ENCODE results near the gene ATP1A4. TPM values are rescaled to one million over a fixed set of nuclear protein-coding genes. Genes with fewer than 3 reads are reported as not detected.
"Not testable (repeated sequence)": the region's sequence is repeated elsewhere in the genome, so short reads cannot be mapped to it uniquely, and the experiment has no call there.

The ATP1A4 gene
- total RNA-seq, 2 experiments from 2014 or later = 0.40 TPM; not detected in 1

DNA sequence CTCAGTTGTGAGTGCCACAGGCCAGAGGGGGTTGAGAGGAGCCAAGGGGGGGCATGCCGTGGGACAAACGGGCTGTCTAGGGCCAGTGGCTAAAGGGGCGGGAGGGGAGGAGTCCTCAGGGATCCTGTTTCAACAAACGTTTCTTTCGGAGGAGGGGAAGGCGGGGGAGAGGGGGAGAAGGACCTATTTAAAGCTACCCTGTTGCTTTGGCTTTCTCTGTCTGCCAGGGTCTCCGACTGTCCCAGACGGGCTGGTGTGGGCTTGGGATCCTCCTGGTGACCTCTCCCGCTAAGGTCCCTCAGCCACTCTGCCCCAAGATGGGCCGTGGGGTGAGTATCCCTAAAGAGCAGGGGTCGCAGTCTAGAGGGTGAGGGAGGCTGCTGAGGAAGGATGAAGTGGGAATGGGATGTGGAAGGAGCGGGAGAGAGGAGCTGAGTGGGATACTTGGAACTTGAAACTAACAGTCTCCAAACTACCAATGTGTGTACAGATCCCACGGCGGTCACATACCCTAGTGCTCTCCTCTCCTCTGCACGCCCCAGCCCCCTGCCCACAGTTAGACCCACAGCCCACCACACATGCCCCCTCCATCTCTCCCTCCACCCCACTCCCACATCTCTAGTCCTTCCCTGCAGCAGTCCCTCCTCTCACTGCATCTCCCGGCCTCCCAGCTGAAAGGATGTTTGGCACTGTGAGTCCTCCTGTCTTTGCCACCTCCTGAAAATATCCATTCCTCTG, 35.7 kb upstream of the ATP1A4 start, which contains the start of gene ATP1A2:
TSS of gene ATP1A2 (plus strand) at position 215 of the 738 bp plus-strand sequence. CDS start at position 318, 103 bp downstream.
- no peaks in the 10 kb centered on the region for H3K36me3 Mint-ChIP-seq
- ATAC-seq (no peak), DNase-seq (no peak)
- H3K4me1 Mint-ChIP-seq = no peaks in the 10 kb centered on the region
- peaks cover 18% of the 10 kb centered on the region for H3K27me3 Mint-ChIP-seq
- no peak within 1 kb of the TSS for H3K4me3 Mint-ChIP-seq
- CTCF ChIA-PET = interaction anchor here (0.6 kb wide), 1 partner anchor 220 kb away, joined by 3 read pairs; no protein-coding TSS in a partner anchor
- H3K9me3 Mint-ChIP-seq (ENCODE audit: low read depth) = no peaks in the 10 kb centered on the region
- H3K27ac Mint-ChIP-seq = no peak within 1 kb of the TSS

DNA sequence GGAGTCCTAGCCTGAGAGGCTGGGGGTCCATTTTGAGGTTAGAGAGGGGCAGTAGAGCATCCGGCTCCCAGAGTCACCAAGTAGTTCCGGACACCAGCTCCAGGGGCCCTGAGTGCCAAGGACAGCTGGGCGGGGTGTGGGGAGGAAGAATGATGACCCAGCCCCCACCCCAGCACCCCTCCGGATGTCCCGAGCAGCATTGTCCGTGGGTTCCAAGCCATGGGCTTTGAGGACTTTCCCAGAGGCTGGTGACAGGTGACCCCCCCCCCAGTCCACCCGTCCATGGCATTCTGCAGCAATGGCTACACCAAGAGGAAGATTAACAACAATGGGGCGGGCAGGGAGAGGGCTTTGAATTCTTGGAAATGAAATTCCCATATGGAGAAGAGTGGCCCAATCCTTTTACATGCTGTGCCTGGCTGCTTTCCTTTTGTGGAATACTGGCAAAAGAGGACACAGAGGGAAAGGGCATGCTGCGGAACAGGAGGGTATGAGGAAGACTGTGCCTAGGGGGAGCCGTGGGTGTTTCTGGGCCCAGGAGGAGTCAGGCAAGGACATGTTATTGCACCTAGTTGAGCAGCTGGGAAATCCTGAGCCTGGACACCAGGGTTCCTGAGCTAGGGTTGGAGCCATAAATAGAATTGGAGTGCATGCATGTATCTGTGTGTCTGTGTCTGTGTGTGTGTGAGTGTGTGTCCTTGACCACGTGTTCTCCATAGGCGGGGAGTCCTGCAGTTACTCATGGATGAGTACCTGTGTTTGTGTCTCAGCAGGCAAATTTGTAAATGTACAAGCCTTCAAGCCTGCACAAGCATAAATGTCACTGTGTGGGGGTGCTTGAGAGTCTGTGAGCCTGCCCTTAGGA, 34.9 kb upstream of the ATP1A4 start:
- H3K36me3 Mint-ChIP-seq = no peaks in the 10 kb centered on the region
- no peaks in the 10 kb centered on the region for H3K9me3 Mint-ChIP-seq (ENCODE audit: low read depth)
- no peak for ATAC-seq
- no peak overlapping the region for H3K27ac Mint-ChIP-seq
- no peaks in the 10 kb centered on the region for H3K4me1 Mint-ChIP-seq
- CTCF ChIA-PET = interaction anchor here (0.6 to 1.6 kb wide), 4 partner anchors 9 to 219 kb away, joined by 3 to 6 read pairs (median 3); no protein-coding TSS in a partner anchor
- H3K4me3 Mint-ChIP-seq = no peak overlapping the region
- peaks cover 21% of the 10 kb centered on the region for H3K27me3 Mint-ChIP-seq
- DNase-seq = no peak

GRCh38 chr1:160117300-160117699, 34.1 kb upstream of the ATP1A4 start:
- H3K9me3 Mint-ChIP-seq (ENCODE audit: low read depth) = no peaks in the 10 kb centered on the region
- CTCF ChIA-PET = interaction anchor here (1.1 to 1.6 kb wide), 3 partner anchors 9 to 174 kb away, joined by 3 to 6 read pairs (median 3); no protein-coding TSS in a partner anchor
- H3K4me1 Mint-ChIP-seq = no peaks in the 10 kb centered on the region
- no peaks in the 10 kb centered on the region for H3K36me3 Mint-ChIP-seq
- ATAC-seq = no peak
- H3K4me3 Mint-ChIP-seq = no peak overlapping the region
- no peak overlapping the region for H3K27ac Mint-ChIP-seq
- peaks cover 21% of the 10 kb centered on the region for H3K27me3 Mint-ChIP-seq
- DNase-seq = no peak

DNA sequence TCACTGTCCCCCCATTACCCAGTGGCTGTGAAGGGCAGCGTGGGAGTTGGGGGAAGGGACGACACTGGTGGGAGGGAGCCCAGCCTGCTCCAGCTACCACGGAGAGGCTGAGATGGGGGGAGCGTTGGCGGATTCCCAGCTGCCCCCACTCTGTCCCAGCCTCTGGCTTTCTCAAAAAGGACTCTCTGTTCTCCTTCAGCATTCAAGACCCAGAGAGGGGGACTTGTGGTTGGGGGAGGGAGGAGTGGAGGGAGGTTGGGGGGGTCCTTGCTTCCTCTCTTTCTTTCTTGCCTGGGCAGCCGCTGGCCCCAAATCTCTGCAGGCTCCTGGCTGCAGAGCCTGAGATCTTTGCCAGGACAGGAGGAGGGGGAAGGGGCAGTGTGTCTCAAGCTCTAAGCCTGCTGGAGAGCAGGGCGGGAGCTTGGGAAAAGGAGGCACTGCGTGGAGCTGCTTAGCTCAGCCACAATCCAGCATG, 33.7 kb upstream of the ATP1A4 start:
- ATAC-seq (no peak), DNase-seq (no peak)
- no peak overlapping the region for H3K27ac Mint-ChIP-seq
- H3K4me1 Mint-ChIP-seq = no peaks in the 10 kb centered on the region
- peaks cover 21% of the 10 kb centered on the region for H3K27me3 Mint-ChIP-seq
- CTCF ChIA-PET = interaction anchor here (0.9 to 1.6 kb wide), 5 partner anchors 10 to 173 kb away, joined by 3 to 6 read pairs (median 3); no protein-coding TSS in a partner anchor
- H3K36me3 Mint-ChIP-seq = no peaks in the 10 kb centered on the region
- no peaks in the 10 kb centered on the region for H3K9me3 Mint-ChIP-seq (ENCODE audit: low read depth)
- no peak overlapping the region for H3K4me3 Mint-ChIP-seq

GRCh38 chr1:160118928-160119327, 32.5 kb upstream of the ATP1A4 start:
- no peaks in the 10 kb centered on the region for H3K4me1 Mint-ChIP-seq
- H3K27me3 Mint-ChIP-seq = peaks cover 21% of the 10 kb centered on the region
- H3K4me3 Mint-ChIP-seq = no peak overlapping the region
- CTCF ChIA-PET = interaction anchor here (1.6 kb wide), 1 partner anchor 29 kb away, joined by 3 read pairs; no protein-coding TSS in a partner anchor
- H3K27ac Mint-ChIP-seq = no peak overlapping the region
- ATAC-seq = no peak
- no peaks in the 10 kb centered on the region for H3K36me3 Mint-ChIP-seq
- H3K9me3 Mint-ChIP-seq (ENCODE audit: low read depth) = no peaks in the 10 kb centered on the region
- DNase-seq = no peak

- no peaks in the 10 kb centered on the region for H3K36me3 Mint-ChIP-seq
- peaks cover 19% of the 10 kb centered on the region for H3K27me3 Mint-ChIP-seq
- no peaks in the 10 kb centered on the region for H3K9me3 Mint-ChIP-seq (ENCODE audit: low read depth)
- DNase-seq (no peak), ATAC-seq (no peak)
- CTCF ChIA-PET = interaction anchor here (1.0 kb wide), 1 partner anchor 121 kb away, joined by 3 read pairs; no protein-coding TSS in a partner anchor
- no peak overlapping the region for H3K27ac Mint-ChIP-seq
- no peak overlapping the region for H3K4me3 Mint-ChIP-seq
- H3K4me1 Mint-ChIP-seq = no peaks in the 10 kb centered on the region
Measured at GRCh38 chr1:160120797-160121196, 30.6 kb upstream of the ATP1A4 start.

- no peak overlapping the region for H3K4me3 Mint-ChIP-seq
- no peaks in the 10 kb centered on the region for H3K36me3 Mint-ChIP-seq
- CTCF ChIA-PET = interaction anchor here (1.0 kb wide), 1 partner anchor 121 kb away, joined by 3 read pairs; no protein-coding TSS in a partner anchor
- no peaks in the 10 kb centered on the region for H3K9me3 Mint-ChIP-seq (ENCODE audit: low read depth)
- no peak overlapping the region for H3K27ac Mint-ChIP-seq
- DNase-seq (no peak), ATAC-seq (no peak)
- peaks cover 19% of the 10 kb centered on the region for H3K27me3 Mint-ChIP-seq
- no peaks in the 10 kb centered on the region for H3K4me1 Mint-ChIP-seq
Measured at GRCh38 chr1:160121388-160121787, 30.0 kb upstream of the ATP1A4 start.

DNA sequence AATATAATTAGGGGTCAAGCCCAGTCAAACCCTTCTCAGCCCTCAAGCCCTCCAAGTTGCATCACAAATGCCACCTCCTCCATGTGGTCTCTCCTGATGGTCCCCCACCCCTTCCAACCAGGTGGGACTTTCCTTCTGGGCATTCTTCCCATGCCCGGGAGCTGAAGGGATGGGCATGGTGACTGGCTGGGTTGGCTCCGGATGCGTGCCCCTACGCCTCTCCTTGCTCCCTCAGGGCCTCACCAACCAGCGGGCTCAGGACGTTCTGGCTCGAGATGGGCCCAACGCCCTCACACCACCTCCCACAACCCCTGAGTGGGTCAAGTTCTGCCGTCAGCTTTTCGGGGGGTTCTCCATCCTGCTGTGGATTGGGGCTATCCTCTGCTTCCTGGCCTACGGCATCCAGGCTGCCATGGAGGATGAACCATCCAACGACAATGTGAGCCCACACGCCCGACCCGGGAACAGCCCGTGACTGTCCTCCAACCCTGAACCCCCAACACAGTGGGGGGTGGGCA, 28.4 kb upstream of the ATP1A4 start:
- H3K27ac Mint-ChIP-seq = no peak overlapping the region
- H3K4me1 Mint-ChIP-seq = no peaks in the 10 kb centered on the region
- ATAC-seq = no peak
- no peak for DNase-seq
- CTCF ChIA-PET = interaction anchor here (1.3 kb wide), 1 partner anchor 15 kb away, joined by 3 read pairs; no protein-coding TSS in a partner anchor
- H3K4me3 Mint-ChIP-seq = no peak overlapping the region
- no peaks in the 10 kb centered on the region for H3K36me3 Mint-ChIP-seq
- H3K9me3 Mint-ChIP-seq (ENCODE audit: low read depth) = no peaks in the 10 kb centered on the region
- H3K27me3 Mint-ChIP-seq = peaks cover 7% of the 10 kb centered on the region

GRCh38 chr1:160123726-160124125, 27.7 kb upstream of the ATP1A4 start:
- Mint-ChIP-seq H3K9me3 (ENCODE audit: low read depth) (no peaks in the 10 kb centered on the region), H3K27ac (no peak overlapping the region), H3K4me1 (no peaks in the 10 kb centered on the region), H3K36me3 (no peaks in the 10 kb centered on the region), H3K27me3 (peaks cover 3% of the 10 kb centered on the region), H3K4me3 (no peak overlapping the region)
- DNase-seq (no peak), ATAC-seq (no peak)
- CTCF ChIA-PET = interaction anchor here (1.3 kb wide), 1 partner anchor 15 kb away, joined by 3 read pairs; no protein-coding TSS in a partner anchor

- no peaks in the 10 kb centered on the region for H3K9me3 Mint-ChIP-seq (ENCODE audit: low read depth)
- no peak for DNase-seq
- no peaks in the 10 kb centered on the region for H3K4me1 Mint-ChIP-seq
- CTCF ChIA-PET = no interaction called here
- H3K27ac Mint-ChIP-seq = no peak overlapping the region
- no peaks in the 10 kb centered on the region for H3K36me3 Mint-ChIP-seq
- ATAC-seq = no peak
- peaks cover 6% of the 10 kb centered on the region for H3K27me3 Mint-ChIP-seq
- no peak overlapping the region for H3K4me3 Mint-ChIP-seq
Measured at GRCh38 chr1:160124705-160125478, 26.5 kb upstream of the ATP1A4 start.

- Mint-ChIP-seq H3K4me1 (no peaks in the 10 kb centered on the region), H3K4me3 (no peak overlapping the region), H3K9me3 (ENCODE audit: low read depth) (no peaks in the 10 kb centered on the region), H3K27me3 (peaks cover 6% of the 10 kb centered on the region), H3K36me3 (no peaks in the 10 kb centered on the region), H3K27ac (no peak overlapping the region)
- CTCF ChIA-PET = no interaction called here
- ATAC-seq (no peak), DNase-seq (no peak)
Measured at GRCh38 chr1:160125746-160126145, 25.7 kb upstream of the ATP1A4 start.

DNA sequence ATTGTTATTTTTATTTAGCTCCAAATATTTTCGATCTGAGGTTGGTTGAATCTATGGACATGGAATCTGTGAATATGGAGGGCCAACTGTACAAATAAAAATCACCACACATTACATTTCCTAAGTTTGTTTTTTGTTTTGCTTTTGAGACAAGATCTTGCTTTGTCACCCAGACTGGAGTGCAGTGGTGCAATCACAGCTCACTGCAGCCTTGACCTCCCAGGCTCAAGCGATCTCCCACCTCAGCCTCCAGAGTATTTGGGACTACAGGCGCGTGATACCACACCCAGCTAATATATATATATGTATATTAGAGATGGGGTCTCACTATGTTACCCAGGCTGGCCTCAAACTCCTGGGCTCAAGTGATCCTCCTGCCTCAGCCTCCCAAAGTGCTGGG, 25.1 kb upstream of the ATP1A4 start:
- not testable (repeated sequence) for DNase-seq

More for the DNA sequence above, 25.1 kb upstream of the ATP1A4 start:
- H3K27ac Mint-ChIP-seq; CTCF ChIA-PET; H3K4me1 Mint-ChIP-seq; ATAC-seq; H3K4me3 Mint-ChIP-seq; H3K27me3 Mint-ChIP-seq; H3K9me3 Mint-ChIP-seq (ENCODE audit: low read depth); H3K36me3 Mint-ChIP-seq: not testable (repeated sequence)
